ENCODE data around the gene CALHM1.
"Not testable (repeated sequence)": the region's sequence is repeated elsewhere in the genome, so short reads cannot be mapped to it uniquely, and the experiment has no call there.

DNA sequence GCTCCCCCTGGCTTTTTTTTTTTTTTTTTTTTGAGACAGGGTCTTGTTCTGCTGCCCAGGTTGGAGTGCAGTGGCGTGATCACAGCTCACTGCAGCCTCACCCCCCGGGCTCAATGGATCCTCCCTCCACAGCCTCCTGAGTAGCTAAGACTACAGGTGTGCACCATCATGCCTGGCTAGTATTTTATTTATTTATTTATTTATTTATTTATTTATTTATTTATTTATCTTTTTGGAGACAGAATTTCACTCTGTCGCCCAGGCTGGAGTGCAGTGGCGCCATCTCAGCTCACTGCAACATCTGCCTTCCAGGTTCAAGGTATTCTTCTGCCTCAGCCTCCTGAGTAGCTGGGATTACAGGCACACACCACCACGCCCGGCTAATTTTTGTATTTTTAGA is 45.1 kb upstream of the CALHM1 start:
- TF ChIP-seq POLR2A (IDR thresholded peaks at IDR 0.05), result not testable (repeated sequence)
- TF ChIP-seq, protein P1, sequence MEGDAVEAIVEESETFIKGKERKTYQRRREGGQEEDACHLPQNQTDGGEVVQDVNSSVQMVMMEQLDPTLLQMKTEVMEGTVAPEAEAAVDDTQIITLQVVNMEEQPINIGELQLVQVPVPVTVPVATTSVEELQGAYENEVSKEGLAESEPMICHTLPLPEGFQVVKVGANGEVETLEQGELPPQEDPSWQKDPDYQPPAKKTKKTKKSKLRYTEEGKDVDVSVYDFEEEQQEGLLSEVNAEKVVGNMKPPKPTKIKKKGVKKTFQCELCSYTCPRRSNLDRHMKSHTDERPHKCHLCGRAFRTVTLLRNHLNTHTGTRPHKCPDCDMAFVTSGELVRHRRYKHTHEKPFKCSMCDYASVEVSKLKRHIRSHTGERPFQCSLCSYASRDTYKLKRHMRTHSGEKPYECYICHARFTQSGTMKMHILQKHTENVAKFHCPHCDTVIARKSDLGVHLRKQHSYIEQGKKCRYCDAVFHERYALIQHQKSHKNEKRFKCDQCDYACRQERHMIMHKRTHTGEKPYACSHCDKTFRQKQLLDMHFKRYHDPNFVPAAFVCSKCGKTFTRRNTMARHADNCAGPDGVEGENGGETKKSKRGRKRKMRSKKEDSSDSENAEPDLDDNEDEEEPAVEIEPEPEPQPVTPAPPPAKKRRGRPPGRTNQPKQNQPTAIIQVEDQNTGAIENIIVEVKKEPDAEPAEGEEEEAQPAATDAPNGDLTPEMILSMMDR (IDR thresholded peaks at IDR 0.05), result not testable (repeated sequence)

Measured in body of pancreas (tissue), 4 donors.